Measurements from ENCODE around the gene DPYD. TPM values are rescaled to one million over a fixed set of nuclear protein-coding genes. Genes with fewer than 3 reads are reported as not detected.

DPYD gene
- total and polyA plus RNA-seq, 10 of the 15 experiments (the other 5 are each of a cell fraction or from before 2014, with no cell fraction given): 5.7 to 23.8 (median 10.2) TPM

DNA sequence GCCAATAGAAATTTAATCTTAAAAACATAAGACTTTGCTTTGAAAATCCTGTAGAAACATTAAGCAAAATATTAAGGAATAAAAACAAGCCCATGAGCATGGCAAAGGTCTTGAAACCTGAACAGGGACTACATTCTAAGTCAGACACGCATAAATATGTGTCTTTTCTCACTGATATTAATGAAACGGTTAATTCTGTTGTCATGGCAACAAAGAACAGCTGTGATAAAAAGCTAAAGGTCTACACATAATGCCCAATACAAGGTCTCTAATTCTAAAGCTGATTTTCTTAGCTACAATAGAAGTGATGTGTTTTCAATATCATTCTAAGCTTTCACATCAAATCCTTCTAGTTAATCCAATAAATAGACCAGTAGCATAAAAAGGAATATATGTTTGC lies 867.6 kb downstream of the DPYD start:
- intact Hi-C loops (cut with micrococcal nuclease; ENCODE audit: unreplicated experiment): loop anchor here (5.0 kb wide), 1 partner anchor 999 kb away; no protein-coding TSS in a partner anchor
- SMC1A ChIA-PET (ENCODE audit: uncharacterized antibody, unreplicated experiment): interaction anchor here (0.5 to 0.9 kb wide), 3 partner anchors 11 to 298 kb away, joined by 3 read pairs; no protein-coding TSS in a partner anchor
- Histone ChIP-seq H3K27ac (ENCODE audit: control insufficient read depth, insufficient read depth) (no peak overlapping the region), H3K36me3 (ENCODE audit: control insufficient read depth in 2 of 2, insufficient read depth in 2 of 2, low read length in 1 of 2) (no peaks in the 10 kb centered on the region), H2AFZ (ENCODE audit: control insufficient read depth, low read depth, low read length) (no peak overlapping the region), H3K4me3 (no peak overlapping the region), H3K9me3 (replicated peaks; ENCODE audit: control insufficient read depth, insufficient read depth, low read length) (no peaks in the 10 kb centered on the region; the same call in 2 of the 3 replicates), H3K27me3 (replicated peaks in 1 of 2; ENCODE audit: control insufficient read depth in 2 of 2, insufficient read depth in 2 of 2, low read length in 1 of 2) (no peaks in the 10 kb centered on the region), H4K20me1 (ENCODE audit: control insufficient read depth, insufficient read depth) (no peaks in the 10 kb centered on the region), H3K4me1 (ENCODE audit: control insufficient read depth, insufficient read depth, low read length) (no peaks in the 10 kb centered on the region), H3K4me2 (ENCODE audit: control insufficient read depth, insufficient read depth) (no peak overlapping the region), H3K79me2 (ENCODE audit: control insufficient read depth, insufficient read depth, low read length) (no peaks in the 10 kb centered on the region), H3K9ac (ENCODE audit: control insufficient read depth, insufficient read depth, low read length) (no peak overlapping the region)
- WGBS (ENCODE audit: insufficient coverage, insufficient replicate concordance, low lambda C conversion rate, missing lambda C conversion rate): 2% methylated on average over 2 of the region's 2 CpGs
- DNase-seq (ENCODE audit: low read depth, low spot score) (no peak), FAIRE-seq (no peak), ATAC-seq (no peak)
- POLR2A ChIA-PET: no interaction called here
- BruUV-seq (replicated peaks): no TSS peak
- RAD21 ChIA-PET (ENCODE audit: unreplicated experiment): interaction anchor here (1.4 kb wide), 1 partner anchor 88 kb away, joined by 3 read pairs; no protein-coding TSS in a partner anchor
- in situ Hi-C loops (cut with MboI): no loop called here
- CTCF ChIA-PET: no interaction called here
- TF ChIP-seq NRF1 (conservative IDR thresholded peaks at IDR 0.05; ENCODE audit: low read depth, low read length) (no peak), IRF4 (IDR thresholded peaks at IDR 0.05; ENCODE audit: low read depth, low read length) (no peak), STAT3 (IDR thresholded peaks at IDR 0.05; ENCODE audit: low read depth, low read length) (no peak), MXI1 (IDR thresholded peaks at IDR 0.05; ENCODE audit: low read depth, low read length) (no peak), CHD2 (IDR thresholded peaks at IDR 0.05; ENCODE audit: borderline replicate concordance, low read depth, low read length) (no peak), YBX1 (IDR thresholded peaks at IDR 0.05) (no peak), JUNB (IDR thresholded peaks at IDR 0.05) (no peak), EP300 (IDR thresholded peaks at IDR 0.05; ENCODE audit: borderline replicate concordance in 1 of 2, control insufficient read depth in 1 of 2, low read depth in 2 of 2, low read length in 2 of 2) (no peak), DPF2 (IDR thresholded peaks at IDR 0.05) (no peak), YY1 (IDR thresholded peaks at IDR 0.05; ENCODE audit: low read depth, low read length) (no peak)
- TF ChIP-seq, protein P1, sequence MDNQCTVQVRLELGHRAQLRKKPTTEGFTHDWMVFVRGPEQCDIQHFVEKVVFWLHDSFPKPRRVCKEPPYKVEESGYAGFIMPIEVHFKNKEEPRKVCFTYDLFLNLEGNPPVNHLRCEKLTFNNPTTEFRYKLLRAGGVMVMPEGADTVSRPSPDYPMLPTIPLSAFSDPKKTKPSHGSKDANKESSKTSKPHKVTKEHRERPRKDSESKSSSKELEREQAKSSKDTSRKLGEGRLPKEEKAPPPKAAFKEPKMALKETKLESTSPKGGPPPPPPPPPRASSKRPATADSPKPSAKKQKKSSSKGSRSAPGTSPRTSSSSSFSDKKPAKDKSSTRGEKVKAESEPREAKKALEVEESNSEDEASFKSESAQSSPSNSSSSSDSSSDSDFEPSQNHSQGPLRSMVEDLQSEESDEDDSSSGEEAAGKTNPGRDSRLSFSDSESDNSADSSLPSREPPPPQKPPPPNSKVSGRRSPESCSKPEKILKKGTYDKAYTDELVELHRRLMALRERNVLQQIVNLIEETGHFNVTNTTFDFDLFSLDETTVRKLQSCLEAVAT (IDR thresholded peaks at IDR 0.05): no peak
- TF ChIP-seq, protein P2, sequence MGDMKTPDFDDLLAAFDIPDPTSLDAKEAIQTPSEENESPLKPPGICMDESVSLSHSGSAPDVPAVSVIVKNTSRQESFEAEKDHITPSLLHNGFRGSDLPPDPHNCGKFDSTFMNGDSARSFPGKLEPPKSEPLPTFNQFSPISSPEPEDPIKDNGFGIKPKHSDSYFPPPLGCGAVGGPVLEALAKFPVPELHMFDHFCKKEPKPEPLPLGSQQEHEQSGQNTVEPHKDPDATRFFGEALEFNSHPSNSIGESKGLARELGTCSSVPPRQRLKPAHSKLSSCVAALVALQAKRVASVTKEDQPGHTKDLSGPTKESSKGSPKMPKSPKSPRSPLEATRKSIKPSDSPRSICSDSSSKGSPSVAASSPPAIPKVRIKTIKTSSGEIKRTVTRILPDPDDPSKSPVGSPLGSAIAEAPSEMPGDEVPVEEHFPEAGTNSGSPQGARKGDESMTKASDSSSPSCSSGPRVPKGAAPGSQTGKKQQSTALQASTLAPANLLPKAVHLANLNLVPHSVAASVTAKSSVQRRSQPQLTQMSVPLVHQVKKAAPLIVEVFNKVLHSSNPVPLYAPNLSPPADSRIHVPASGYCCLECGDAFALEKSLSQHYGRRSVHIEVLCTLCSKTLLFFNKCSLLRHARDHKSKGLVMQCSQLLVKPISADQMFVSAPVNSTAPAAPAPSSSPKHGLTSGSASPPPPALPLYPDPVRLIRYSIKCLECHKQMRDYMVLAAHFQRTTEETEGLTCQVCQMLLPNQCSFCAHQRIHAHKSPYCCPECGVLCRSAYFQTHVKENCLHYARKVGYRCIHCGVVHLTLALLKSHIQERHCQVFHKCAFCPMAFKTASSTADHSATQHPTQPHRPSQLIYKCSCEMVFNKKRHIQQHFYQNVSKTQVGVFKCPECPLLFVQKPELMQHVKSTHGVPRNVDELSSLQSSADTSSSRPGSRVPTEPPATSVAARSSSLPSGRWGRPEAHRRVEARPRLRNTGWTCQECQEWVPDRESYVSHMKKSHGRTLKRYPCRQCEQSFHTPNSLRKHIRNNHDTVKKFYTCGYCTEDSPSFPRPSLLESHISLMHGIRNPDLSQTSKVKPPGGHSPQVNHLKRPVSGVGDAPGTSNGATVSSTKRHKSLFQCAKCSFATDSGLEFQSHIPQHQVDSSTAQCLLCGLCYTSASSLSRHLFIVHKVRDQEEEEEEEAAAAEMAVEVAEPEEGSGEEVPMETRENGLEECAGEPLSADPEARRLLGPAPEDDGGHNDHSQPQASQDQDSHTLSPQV (IDR thresholded peaks at IDR 0.05): no peak
- TF ChIP-seq, protein P3, sequence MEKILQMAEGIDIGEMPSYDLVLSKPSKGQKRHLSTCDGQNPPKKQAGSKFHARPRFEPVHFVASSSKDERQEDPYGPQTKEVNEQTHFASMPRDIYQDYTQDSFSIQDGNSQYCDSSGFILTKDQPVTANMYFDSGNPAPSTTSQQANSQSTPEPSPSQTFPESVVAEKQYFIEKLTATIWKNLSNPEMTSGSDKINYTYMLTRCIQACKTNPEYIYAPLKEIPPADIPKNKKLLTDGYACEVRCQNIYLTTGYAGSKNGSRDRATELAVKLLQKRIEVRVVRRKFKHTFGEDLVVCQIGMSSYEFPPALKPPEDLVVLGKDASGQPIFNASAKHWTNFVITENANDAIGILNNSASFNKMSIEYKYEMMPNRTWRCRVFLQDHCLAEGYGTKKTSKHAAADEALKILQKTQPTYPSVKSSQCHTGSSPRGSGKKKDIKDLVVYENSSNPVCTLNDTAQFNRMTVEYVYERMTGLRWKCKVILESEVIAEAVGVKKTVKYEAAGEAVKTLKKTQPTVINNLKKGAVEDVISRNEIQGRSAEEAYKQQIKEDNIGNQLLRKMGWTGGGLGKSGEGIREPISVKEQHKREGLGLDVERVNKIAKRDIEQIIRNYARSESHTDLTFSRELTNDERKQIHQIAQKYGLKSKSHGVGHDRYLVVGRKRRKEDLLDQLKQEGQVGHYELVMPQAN (conservative IDR thresholded peaks at IDR 0.05): no peak
- TF ChIP-seq, protein P4, sequence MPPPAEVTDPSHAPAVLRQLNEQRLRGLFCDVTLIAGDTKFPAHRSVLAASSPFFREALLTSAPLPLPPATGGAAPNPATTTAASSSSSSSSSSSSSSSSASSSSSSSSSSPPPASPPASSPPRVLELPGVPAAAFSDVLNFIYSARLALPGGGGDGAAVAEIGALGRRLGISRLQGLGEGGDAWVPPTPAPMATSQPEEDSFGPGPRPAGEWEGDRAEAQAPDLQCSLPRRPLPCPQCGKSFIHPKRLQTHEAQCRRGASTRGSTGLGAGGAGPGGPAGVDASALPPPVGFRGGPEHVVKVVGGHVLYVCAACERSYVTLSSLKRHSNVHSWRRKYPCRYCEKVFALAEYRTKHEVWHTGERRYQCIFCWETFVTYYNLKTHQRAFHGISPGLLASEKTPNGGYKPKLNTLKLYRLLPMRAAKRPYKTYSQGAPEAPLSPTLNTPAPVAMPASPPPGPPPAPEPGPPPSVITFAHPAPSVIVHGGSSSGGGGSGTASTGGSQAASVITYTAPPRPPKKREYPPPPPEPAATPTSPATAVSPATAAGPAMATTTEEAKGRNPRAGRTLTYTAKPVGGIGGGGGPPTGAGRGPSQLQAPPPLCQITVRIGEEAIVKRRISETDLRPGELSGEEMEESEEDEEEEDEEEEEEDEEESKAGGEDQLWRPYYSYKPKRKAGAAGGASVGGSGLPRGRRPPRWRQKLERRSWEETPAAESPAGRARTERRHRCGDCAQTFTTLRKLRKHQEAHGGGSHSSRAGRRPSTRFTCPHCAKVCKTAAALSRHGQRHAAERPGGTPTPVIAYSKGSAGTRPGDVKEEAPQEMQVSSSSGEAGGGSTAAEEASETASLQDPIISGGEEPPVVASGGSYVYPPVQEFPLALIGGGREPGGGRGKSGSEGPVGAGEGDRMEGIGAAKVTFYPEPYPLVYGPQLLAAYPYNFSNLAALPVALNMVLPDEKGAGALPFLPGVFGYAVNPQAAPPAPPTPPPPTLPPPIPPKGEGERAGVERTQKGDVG (CRISPR knock-in tag; IDR thresholded peaks at IDR 0.05): no peak

Data from GM12878 (cell line).